Measurements from ENCODE around the gene EIF1AD.
"Not testable (repeated sequence)": the region's sequence is repeated elsewhere in the genome, so short reads cannot be mapped to it uniquely, and the experiment has no call there.

Gene EIF1AD

DNA sequence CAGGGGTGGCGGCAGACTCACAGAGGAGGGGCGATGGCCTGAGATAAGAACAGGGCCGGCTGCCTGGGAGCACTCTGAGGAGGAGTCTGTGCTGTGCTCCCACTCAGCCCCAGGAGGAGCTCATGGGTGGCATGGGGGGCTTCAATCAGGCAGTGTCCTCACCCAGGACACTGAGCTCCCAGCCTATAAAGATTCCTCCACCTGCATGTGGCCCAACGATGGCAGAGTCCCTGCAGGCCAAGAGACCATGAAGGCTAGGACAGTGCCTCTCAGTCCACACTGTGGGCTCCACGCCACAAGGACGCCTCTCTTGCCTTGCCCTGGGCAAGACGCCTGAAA is 11.8 kb upstream of the EIF1AD start:
- no peak for ATAC-seq (replicated peaks)
- DNase-seq = no peak
- Mint-ChIP-seq H3K27ac (no peak overlapping the region), H3K4me3 (no peak overlapping the region), H3K27me3 (peaks cover 20 to 25% of the 10 kb centered on the region in 2 donors), H3K36me3 (no peaks in the 10 kb centered on the region), H3K4me1 (peaks cover 0 to 11% of the 10 kb centered on the region in 2 donors), H3K9me3 (no peaks in the 10 kb centered on the region)

DNA sequence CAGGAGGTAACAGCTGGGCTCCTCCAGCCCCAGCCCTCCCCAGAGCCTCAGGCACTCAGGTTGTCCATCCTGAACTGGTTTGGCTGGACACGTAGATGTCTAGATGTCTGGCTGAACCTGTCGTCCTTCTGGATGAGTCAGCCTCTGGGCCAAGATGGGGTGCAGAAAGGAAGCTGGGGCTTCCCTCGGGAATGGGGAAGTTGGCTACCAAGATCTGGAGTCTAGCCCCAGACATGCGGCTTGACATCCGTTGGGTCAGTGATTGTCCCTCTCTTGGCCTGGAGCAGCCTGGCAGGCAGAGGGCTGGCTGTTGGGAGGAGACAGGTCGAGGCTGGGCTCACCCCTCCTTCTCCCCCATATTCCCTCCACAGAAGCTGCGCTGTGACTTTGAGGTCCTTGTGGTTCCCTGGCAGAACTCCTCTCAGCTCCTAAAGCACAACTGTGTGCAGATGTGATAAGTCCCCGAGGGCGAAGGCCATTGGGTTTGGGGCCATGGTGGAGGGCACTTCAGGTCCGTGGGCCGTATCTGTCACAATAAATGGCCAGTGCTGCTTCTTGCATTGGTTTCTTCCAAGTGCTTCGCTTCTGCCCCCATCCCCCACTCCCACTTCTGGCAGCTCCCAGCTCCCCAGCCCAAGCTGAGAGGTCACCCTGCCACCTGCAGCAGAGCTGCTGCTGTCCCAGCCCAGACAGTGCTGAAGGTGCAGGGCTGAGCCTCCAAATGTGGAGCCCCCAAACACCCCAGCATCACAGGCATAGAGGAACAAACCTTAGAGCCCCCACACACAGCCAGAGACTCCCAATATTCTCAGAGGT is 11.2 kb upstream of the EIF1AD start:
- DNase-seq (no peak), ATAC-seq (replicated peaks) (no peak)
- Mint-ChIP-seq H3K27ac (no peak overlapping the region), H3K4me1 (peaks cover 0 to 11% of the 10 kb centered on the region in 2 donors), H3K27me3 (peaks cover 20 to 25% of the 10 kb centered on the region in 2 donors), H3K9me3 (no peaks in the 10 kb centered on the region), H3K36me3 (no peaks in the 10 kb centered on the region), H3K4me3 (no peak overlapping the region)

GRCh38 chr11:66012371-66012945 is 10.5 kb upstream of the EIF1AD start:
- Mint-ChIP-seq H3K27ac (no peak overlapping the region), H3K9me3 (no peaks in the 10 kb centered on the region), H3K4me1 (peaks cover 0 to 11% of the 10 kb centered on the region in 2 donors), H3K4me3 (peak overlapping the region in 1 of 2 donors; percentile 30), H3K36me3 (no peaks in the 10 kb centered on the region), H3K27me3 (peaks cover 20 to 25% of the 10 kb centered on the region in 2 donors)
- ATAC-seq (replicated peaks) = no peak
- DNase-seq = no peak

DNA sequence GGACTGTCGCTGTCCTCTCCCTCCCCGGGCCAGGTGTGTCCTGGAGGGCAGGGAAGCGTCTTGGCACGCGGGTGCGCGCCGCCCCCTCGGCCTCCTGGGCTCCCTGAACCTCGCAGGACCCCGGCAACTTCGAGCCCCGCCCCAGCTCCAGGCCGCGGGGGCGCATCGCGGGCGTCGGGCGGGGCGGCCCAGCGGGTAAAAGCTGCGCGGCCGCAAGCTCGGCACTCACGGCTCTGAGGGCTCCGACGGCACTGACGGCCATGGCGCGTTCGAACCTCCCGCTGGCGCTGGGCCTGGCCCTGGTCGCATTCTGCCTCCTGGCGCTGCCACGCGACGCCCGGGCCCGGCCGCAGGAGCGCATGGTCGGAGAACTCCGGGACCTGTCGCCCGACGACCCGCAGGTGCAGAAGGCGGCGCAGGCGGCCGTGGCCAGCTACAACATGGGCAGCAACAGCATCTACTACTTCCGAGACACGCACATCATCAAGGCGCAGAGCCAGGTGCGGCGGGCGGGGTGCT is 9.9 kb upstream of the EIF1AD start, which contains the start of gene CST6:
TSS of gene CST6 (plus strand) at position 224 of the 519 bp plus-strand sequence. CDS start at position 261, 37 bp downstream.
- Mint-ChIP-seq H3K4me3 (peak within 1 kb of the TSS in 1 of 2 donors; percentile 30), H3K27ac (no peak within 1 kb of the TSS), H3K9me3 (no peaks in the 10 kb centered on the region), H3K27me3 (peaks cover 20 to 25% of the 10 kb centered on the region in 2 donors), H3K4me1 (peaks cover 0 to 11% of the 10 kb centered on the region in 2 donors), H3K36me3 (no peaks in the 10 kb centered on the region)
- ATAC-seq (replicated peaks) (peak; percentile 11 to 25), DNase-seq (no peak)

DNA sequence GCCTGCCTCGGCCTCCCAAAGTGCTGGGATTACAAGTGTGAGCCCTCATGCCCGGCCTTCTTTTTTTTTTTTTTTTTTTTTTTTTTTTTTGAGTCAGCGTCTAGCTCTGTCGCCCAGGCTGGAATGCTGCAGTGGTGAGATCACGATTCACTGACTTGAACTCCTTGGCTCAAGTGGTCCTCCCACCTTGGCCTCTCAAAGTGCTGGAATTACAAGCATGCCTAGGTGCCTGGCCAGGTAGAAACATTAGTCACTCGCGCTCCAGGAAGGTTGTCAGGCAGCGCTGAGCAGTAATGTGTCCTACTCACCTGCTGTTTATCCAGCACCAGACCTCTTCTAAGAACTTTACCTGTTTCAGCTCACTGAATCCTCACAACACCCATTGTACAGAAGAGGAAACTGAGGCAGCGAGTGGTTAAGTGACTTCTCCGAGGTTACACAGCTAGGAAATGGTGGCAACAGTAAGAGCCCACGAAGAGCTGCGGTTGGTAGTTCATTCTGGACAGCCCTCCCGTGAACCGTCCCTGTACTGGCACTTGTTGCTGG is 9.4 kb upstream of the EIF1AD start:
- peaks cover 20 to 25% of the 10 kb centered on the region in 2 donors for H3K27me3 Mint-ChIP-seq
- ATAC-seq (replicated peaks) = peak in 1 of 2 donors; percentile 12
- H3K4me3 Mint-ChIP-seq = no peak overlapping the region
- no peak for DNase-seq
- no peaks in the 10 kb centered on the region for H3K9me3 Mint-ChIP-seq
- H3K27ac Mint-ChIP-seq = no peak overlapping the region
- peaks cover 0 to 2% of the 10 kb centered on the region in 2 donors for H3K36me3 Mint-ChIP-seq
- H3K4me1 Mint-ChIP-seq = peaks cover 0 to 8% of the 10 kb centered on the region in 2 donors

DNA sequence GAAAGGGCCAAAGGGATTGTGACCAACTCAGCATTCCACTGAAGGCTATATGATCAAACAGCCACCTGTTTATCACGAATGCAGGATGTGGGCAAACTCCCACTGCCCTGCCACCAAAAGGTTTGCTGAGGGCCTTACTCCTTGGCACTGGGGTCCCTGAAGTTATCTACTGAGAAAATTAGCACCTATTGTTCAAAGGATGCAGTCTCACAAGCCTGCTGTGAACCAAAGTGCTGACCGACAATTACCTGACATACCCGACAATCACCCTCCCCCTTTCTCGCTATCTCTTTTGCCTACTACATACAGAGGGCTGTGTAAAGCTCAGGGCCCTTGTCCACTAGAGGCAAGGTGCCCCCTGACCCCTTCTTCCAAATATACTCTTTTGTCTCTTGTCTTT is 8.1 kb upstream of the EIF1AD start:
- Mint-ChIP-seq H3K4me1 (peaks cover 7 to 15% of the 10 kb centered on the region in 2 donors), H3K27ac (peak overlapping the region; percentile 37), H3K27me3 (peaks cover 20 to 25% of the 10 kb centered on the region in 2 donors)
- not testable (repeated sequence) for H3K4me3 Mint-ChIP-seq; H3K36me3 Mint-ChIP-seq; ATAC-seq (replicated peaks); DNase-seq; H3K9me3 Mint-ChIP-seq

- Mint-ChIP-seq H3K9me3 (no peaks in the 10 kb centered on the region), H3K27me3 (peaks cover 19 to 22% of the 10 kb centered on the region in 2 donors), H3K36me3 (peaks cover 16 to 19% of the 10 kb centered on the region in 2 donors), H3K4me1 (peaks cover 10 to 17% of the 10 kb centered on the region in 2 donors), H3K4me3 (no peak overlapping the region), H3K27ac (no peak overlapping the region)
- DNase-seq (no peak), ATAC-seq (replicated peaks) (no peak)
These were observed 6.6 kb upstream of the EIF1AD start for GRCh38 chr11:66008468-66009101.

DNA sequence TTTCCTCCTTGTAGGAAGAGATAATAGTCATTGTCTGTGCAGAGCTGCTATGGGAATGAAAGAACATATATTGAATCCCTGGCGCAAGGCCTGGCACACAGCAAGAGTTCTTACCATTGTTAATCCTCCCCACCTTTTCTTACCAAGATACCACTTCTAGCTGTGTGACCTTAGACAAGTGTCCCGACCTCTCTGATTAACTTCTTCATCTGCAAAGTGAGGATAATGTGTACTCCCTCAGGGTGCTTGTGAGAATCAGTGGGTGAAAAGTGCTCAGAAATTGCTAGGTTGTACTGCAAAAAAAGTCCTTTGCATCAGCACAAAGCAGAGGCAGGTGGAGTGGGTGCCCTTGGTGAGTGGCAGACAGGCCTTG is 6.1 kb upstream of the EIF1AD start:
- Mint-ChIP-seq H3K4me3 (no peak overlapping the region), H3K9me3 (no peaks in the 10 kb centered on the region), H3K27ac (no peak overlapping the region), H3K27me3 (peaks cover 14 to 17% of the 10 kb centered on the region in 2 donors), H3K4me1 (peaks cover 11 to 22% of the 10 kb centered on the region in 2 donors), H3K36me3 (peaks cover 16 to 20% of the 10 kb centered on the region in 2 donors)
- no peak for DNase-seq
- no peak for ATAC-seq (replicated peaks)

GRCh38 chr11:66007201-66007634 is 5.3 kb upstream of the EIF1AD start:
- no peak overlapping the region for H3K27ac Mint-ChIP-seq
- DNase-seq (no peak), ATAC-seq (replicated peaks) (no peak)
- H3K4me1 Mint-ChIP-seq = peaks cover 12 to 21% of the 10 kb centered on the region in 2 donors
- H3K9me3 Mint-ChIP-seq = no peaks in the 10 kb centered on the region
- no peak overlapping the region for H3K4me3 Mint-ChIP-seq
- peaks cover 16 to 28% of the 10 kb centered on the region in 2 donors for H3K36me3 Mint-ChIP-seq
- peaks cover 8 to 9% of the 10 kb centered on the region in 2 donors for H3K27me3 Mint-ChIP-seq

DNA sequence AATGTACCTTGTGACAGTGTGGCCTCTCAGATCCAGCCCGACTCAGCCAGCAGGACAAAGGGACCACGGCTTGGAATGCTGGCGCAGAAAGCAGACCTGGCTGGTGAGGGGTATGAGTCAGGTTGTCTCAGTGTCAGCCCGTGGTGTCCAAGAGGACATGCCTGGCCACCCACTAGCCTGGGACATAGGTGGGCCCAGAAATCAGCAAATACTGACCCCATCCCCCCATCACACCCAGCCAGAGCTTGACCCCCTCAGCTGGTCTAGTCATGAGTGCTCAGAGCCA is 4.9 kb upstream of the EIF1AD start:
- ATAC-seq (replicated peaks) (no peak), DNase-seq (no peak)
- Mint-ChIP-seq H3K36me3 (peaks cover 17 to 31% of the 10 kb centered on the region in 2 donors), H3K27ac (no peak overlapping the region), H3K9me3 (no peaks in the 10 kb centered on the region), H3K27me3 (peaks cover 4 to 5% of the 10 kb centered on the region in 2 donors), H3K4me1 (peaks cover 12 to 21% of the 10 kb centered on the region in 2 donors), H3K4me3 (no peak overlapping the region)

- Mint-ChIP-seq H3K27ac (peak overlapping the region; percentile 34), H3K4me3 (no peak overlapping the region), H3K36me3 (peaks cover 20 to 36% of the 10 kb centered on the region in 2 donors), H3K4me1 (peaks cover 12 to 17% of the 10 kb centered on the region in 2 donors), H3K27me3 (peaks cover under 1 to 4% of the 10 kb centered on the region in 2 donors), H3K9me3 (no peaks in the 10 kb centered on the region)
- ATAC-seq (replicated peaks) (no peak), DNase-seq (no peak)
These were observed 4.4 kb upstream of the EIF1AD start for GRCh38 chr11:66006134-66006890.

DNA sequence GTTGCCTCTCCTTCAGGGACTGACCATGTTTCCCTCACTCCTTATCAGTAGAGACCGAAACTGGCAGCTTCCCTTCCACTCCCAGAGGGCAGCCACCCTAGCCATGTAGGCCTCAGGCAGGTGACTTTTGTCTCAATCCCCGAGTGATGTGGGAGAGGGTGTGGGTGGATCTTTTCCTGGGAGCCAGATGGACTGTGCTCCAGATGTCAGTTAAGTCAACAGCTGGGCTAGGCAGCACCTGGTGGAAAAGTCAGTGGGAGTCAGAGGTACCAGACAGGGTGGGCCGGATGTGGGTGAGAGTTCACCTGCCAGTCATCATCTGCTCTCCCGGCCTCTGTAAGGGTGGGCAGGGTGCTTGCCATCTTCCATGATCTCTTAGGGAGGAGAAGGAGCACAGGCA is 2.2 kb upstream of the EIF1AD start:
- no peak overlapping the region for H3K4me3 Mint-ChIP-seq
- H3K9me3 Mint-ChIP-seq = no peaks in the 10 kb centered on the region
- peaks cover 28 to 48% of the 10 kb centered on the region in 2 donors for H3K36me3 Mint-ChIP-seq
- peaks cover 23 to 34% of the 10 kb centered on the region in 2 donors for H3K4me1 Mint-ChIP-seq
- peak overlapping the region; percentile 51 for H3K27ac Mint-ChIP-seq
- H3K27me3 Mint-ChIP-seq = no peaks in the 10 kb centered on the region
- ATAC-seq (replicated peaks) (no peak), DNase-seq (no peak)

DNA sequence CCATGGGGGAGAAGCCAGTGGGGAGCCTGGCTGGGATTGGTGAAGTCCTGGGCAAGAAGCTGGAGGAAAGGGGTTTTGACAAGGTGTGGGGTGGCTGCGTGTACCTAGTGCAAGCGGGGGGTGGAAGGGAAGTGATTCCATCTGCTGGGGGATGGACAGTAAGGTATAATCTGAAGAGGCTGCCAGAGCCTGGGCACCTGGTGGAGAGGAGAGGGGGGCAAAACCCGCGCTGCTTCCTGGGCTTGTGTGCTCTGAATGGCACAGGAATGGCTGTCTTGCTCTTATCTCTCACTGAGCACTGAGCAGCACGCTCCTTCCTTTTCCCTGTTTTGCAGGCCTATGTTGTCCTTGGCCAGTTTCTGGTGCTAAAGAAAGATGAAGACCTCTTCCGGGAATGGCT is 1.3 kb upstream of the EIF1AD start:
- no peak for ATAC-seq (replicated peaks)
- Mint-ChIP-seq H3K27ac (peak overlapping the region; percentile 93), H3K27me3 (no peaks in the 10 kb centered on the region), H3K9me3 (no peaks in the 10 kb centered on the region), H3K36me3 (peaks cover 34 to 56% of the 10 kb centered on the region in 2 donors), H3K4me3 (peak overlapping the region; percentile 91 to 99), H3K4me1 (peaks cover 24 to 34% of the 10 kb centered on the region in 2 donors)
- DNase-seq = no peak

All from stimulated activated naive B cell treated with anti-CD40 and anti-IgM and Interleukin-4, amounts not matched to agents 10 μg/mL and 1 μg/mL and 100 μg/mL, for 72 hours (primary cell).